ENCODE results near the gene ESCO1. TPM values are rescaled to one million over a fixed set of nuclear protein-coding genes. Genes with fewer than 3 reads are reported as not detected.
"Not testable (repeated sequence)": the region's sequence is repeated elsewhere in the genome, so short reads cannot be mapped to it uniquely, and the experiment has no call there.

Gene ESCO1
- total RNA-seq, 1 experiment from 2014 or later: 21.8 TPM

GRCh38 chr18:21634588-21635199, 34.2 kb upstream of the ESCO1 start:
- intact Hi-C loops (cut with micrococcal nuclease; ENCODE audit: unreplicated experiment): no loop called here
- TF ChIP-seq, protein P1, sequence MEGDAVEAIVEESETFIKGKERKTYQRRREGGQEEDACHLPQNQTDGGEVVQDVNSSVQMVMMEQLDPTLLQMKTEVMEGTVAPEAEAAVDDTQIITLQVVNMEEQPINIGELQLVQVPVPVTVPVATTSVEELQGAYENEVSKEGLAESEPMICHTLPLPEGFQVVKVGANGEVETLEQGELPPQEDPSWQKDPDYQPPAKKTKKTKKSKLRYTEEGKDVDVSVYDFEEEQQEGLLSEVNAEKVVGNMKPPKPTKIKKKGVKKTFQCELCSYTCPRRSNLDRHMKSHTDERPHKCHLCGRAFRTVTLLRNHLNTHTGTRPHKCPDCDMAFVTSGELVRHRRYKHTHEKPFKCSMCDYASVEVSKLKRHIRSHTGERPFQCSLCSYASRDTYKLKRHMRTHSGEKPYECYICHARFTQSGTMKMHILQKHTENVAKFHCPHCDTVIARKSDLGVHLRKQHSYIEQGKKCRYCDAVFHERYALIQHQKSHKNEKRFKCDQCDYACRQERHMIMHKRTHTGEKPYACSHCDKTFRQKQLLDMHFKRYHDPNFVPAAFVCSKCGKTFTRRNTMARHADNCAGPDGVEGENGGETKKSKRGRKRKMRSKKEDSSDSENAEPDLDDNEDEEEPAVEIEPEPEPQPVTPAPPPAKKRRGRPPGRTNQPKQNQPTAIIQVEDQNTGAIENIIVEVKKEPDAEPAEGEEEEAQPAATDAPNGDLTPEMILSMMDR (IDR thresholded peaks at IDR 0.05; ENCODE audit: unreplicated experiment): no peak
- CTCF ChIA-PET: interaction anchor here (0.6 kb wide), 1 partner anchor 414 kb away, joined by 3 read pairs; no protein-coding TSS in a partner anchor
- BruUV-seq (replicated peaks): no TSS peak
- Mint-ChIP-seq H3K4me3 (ENCODE audit: low read depth, unreplicated experiment) (no peak overlapping the region), H3K9me3 (ENCODE audit: low read depth, unreplicated experiment) (no peaks in the 10 kb centered on the region), H3K4me1 (ENCODE audit: low read depth, unreplicated experiment) (peaks cover 13% of the 10 kb centered on the region), H3K27me3 (ENCODE audit: unreplicated experiment) (no peaks in the 10 kb centered on the region), H3K36me3 (ENCODE audit: insufficient read depth, unreplicated experiment) (peaks cover 45% of the 10 kb centered on the region), H3K27ac (ENCODE audit: unreplicated experiment) (no peak overlapping the region)
- DNase-seq: no peak

DNA sequence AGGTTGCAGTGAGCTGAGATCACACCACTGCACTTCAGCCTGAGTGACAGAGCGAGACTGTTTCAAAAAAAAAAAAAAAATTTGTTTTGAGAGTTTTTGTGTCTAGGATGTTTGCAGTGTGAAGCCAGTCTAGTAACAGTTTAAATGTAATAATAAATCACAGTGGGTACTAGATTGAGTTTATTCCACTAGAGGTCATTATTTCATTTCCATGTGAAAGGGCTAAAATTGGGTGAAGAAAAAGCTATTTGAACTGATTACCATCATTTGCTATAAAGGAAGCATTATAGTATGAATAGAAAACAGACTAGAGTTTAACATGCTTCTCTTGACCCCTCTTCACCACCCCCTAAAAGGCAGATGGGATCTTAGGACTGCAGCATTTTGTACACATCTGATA, 31.9 kb upstream of the ESCO1 start:
- Mint-ChIP-seq H3K27ac (ENCODE audit: unreplicated experiment) (no peak overlapping the region), H3K27me3 (ENCODE audit: unreplicated experiment) (no peaks in the 10 kb centered on the region), H3K4me1 (ENCODE audit: low read depth, unreplicated experiment) (no peaks in the 10 kb centered on the region), H3K9me3 (ENCODE audit: low read depth, unreplicated experiment) (no peaks in the 10 kb centered on the region), H3K4me3 (ENCODE audit: low read depth, unreplicated experiment) (no peak overlapping the region), H3K36me3 (ENCODE audit: insufficient read depth, unreplicated experiment) (peaks cover 57% of the 10 kb centered on the region)
- BruUV-seq (replicated peaks): no TSS peak
- TF ChIP-seq, protein P1 (IDR thresholded peaks at IDR 0.05; ENCODE audit: unreplicated experiment): no peak
- CTCF ChIA-PET: no interaction called here
- no peak for DNase-seq
- intact Hi-C loops (cut with micrococcal nuclease; ENCODE audit: unreplicated experiment): no loop called here

- DNase-seq: no peak
- Mint-ChIP-seq H3K36me3 (ENCODE audit: insufficient read depth, unreplicated experiment) (peaks cover 67% of the 10 kb centered on the region), H3K27ac (ENCODE audit: unreplicated experiment) (no peak overlapping the region), H3K27me3 (ENCODE audit: unreplicated experiment) (no peaks in the 10 kb centered on the region), H3K4me1 (ENCODE audit: low read depth, unreplicated experiment) (no peaks in the 10 kb centered on the region), H3K9me3 (ENCODE audit: low read depth, unreplicated experiment) (no peaks in the 10 kb centered on the region), H3K4me3 (ENCODE audit: low read depth, unreplicated experiment) (no peak overlapping the region)
- BruUV-seq (replicated peaks): no TSS peak
- CTCF ChIA-PET: no interaction called here
- intact Hi-C loops (cut with micrococcal nuclease; ENCODE audit: unreplicated experiment): no loop called here
- TF ChIP-seq, protein P1 (IDR thresholded peaks at IDR 0.05; ENCODE audit: unreplicated experiment): no peak
Measured at GRCh38 chr18:21629089-21629832, 28.8 kb upstream of the ESCO1 start.

DNA sequence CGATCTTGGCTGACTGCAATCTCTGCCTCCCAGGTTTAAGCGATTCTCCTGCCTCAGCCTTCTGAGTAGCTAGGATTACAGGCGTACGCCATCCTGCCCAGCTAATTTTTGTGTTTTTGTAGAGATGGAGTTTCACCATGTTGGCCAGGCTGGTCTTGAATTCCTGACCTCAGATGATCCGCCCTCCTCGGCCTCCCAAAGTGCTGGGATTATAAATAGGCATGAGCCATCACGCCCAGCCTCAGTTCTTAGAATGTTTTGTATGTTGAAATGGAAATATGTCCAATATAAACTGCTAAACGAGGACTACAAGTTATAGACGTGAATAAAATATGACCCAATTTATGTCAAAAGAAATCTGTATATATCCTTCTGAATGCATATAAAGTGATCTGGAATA, 21.1 kb upstream of the ESCO1 start:
- H3K27me3 Mint-ChIP-seq (ENCODE audit: unreplicated experiment); intact Hi-C loops (cut with micrococcal nuclease; ENCODE audit: unreplicated experiment); H3K9me3 Mint-ChIP-seq (ENCODE audit: low read depth, unreplicated experiment); H3K4me3 Mint-ChIP-seq (ENCODE audit: low read depth, unreplicated experiment); H3K27ac Mint-ChIP-seq (ENCODE audit: unreplicated experiment); CTCF ChIA-PET; BruUV-seq (replicated peaks); DNase-seq; H3K4me1 Mint-ChIP-seq (ENCODE audit: low read depth, unreplicated experiment): not testable (repeated sequence)
- peaks cover 65% of the 10 kb centered on the region for H3K36me3 Mint-ChIP-seq (ENCODE audit: insufficient read depth, unreplicated experiment)

Data from Calu3 (cell line).